Activated CD4-positive, CD25-positive, alpha-beta regulatory T cell treated with anti-CD3 and anti-CD28 coated beads, Interleukin-2, amount 50 U/mL, for 24 hours (primary cell): ENCODE data around the gene RIPOR2.
"Not testable (repeated sequence)": the region's sequence is repeated elsewhere in the genome, so short reads cannot be mapped to it uniquely, and the experiment has no call there.

Source experiments
- ATAC-seq, 2 donors: fragments of 150-1000 bp; cut with Tn5 transposase; one replicate each; pipeline ENCODE4 v1.10.0; 2021; ENCODE audit warnings: mild to moderate bottlenecking in 1 of 2, moderate library complexity in 1 of 2

The RIPOR2 gene

GRCh38 chr6:24950218-24950941 is 14.6 kb upstream of the RIPOR2 start:
- peak in 1 of 2 donors; percentile 39 for ATAC-seq

GRCh38 chr6:24949020-24949569 is 13.3 kb upstream of the RIPOR2 start:
- peak; percentile 18 to 45 for ATAC-seq

GRCh38 chr6:24948261-24948660 is 12.5 kb upstream of the RIPOR2 start:
- ATAC-seq = peak; percentile 32 to 47

- ATAC-seq = no peak
Observed at GRCh38 chr6:24947636-24948035, 11.9 kb upstream of the RIPOR2 start.

GRCh38 chr6:24945054-24945453 is 9.3 kb upstream of the RIPOR2 start:
- ATAC-seq = no peak

GRCh38 chr6:24943774-24944173 is 8.0 kb upstream of the RIPOR2 start:
- ATAC-seq = no peak

- ATAC-seq = no peak
Observed at GRCh38 chr6:24940311-24940917, 4.7 kb upstream of the RIPOR2 start.

GRCh38 chr6:24936641-24937317 is 1.0 kb upstream of the RIPOR2 start:
- peak; percentile 74 to 76 for ATAC-seq

GRCh38 chr6:24933868-24934401 is 1.8 kb downstream of the RIPOR2 start:
- ATAC-seq = no peak

- ATAC-seq = no peak
Observed at GRCh38 chr6:24933266-24933665, 2.5 kb downstream of the RIPOR2 start.

GRCh38 chr6:24932832-24933231 is 2.9 kb downstream of the RIPOR2 start:
- ATAC-seq = peak; percentile 36 to 41

- peak; percentile 11 to 14 for ATAC-seq
Observed at GRCh38 chr6:24931718-24932691, 3.8 kb downstream of the RIPOR2 start.

GRCh38 chr6:24931296-24931695 is 4.5 kb downstream of the RIPOR2 start:
- ATAC-seq = no peak

- no peak for ATAC-seq
Observed at GRCh38 chr6:24930431-24930871, 5.3 kb downstream of the RIPOR2 start.

GRCh38 chr6:24929242-24929641 is 6.5 kb downstream of the RIPOR2 start:
- ATAC-seq = peak; percentile 11 to 15

- ATAC-seq = peak; percentile 29 to 30
Observed at GRCh38 chr6:24927985-24928745, 7.6 kb downstream of the RIPOR2 start.

- ATAC-seq = peak; percentile 11 to 18
Observed at GRCh38 chr6:24927277-24927955, 8.3 kb downstream of the RIPOR2 start.

- not testable (repeated sequence) for ATAC-seq
Observed at GRCh38 chr6:24926647-24927046, 9.1 kb downstream of the RIPOR2 start.

GRCh38 chr6:24926192-24926591 is 9.6 kb downstream of the RIPOR2 start:
- ATAC-seq = no peak

GRCh38 chr6:24925661-24926060 is 10.1 kb downstream of the RIPOR2 start:
- ATAC-seq = no peak
